Retinal pigment epithelial cell (primary cell): ENCODE results near the gene TGFBR3.

Source experiments
- DNase-seq: peaks from one replicate; pipeline ENCODE4 v3.0.0-alpha.2; 2010; ENCODE audit warnings: low read depth
- H3K4me3 ChIP-seq: 2 replicates; pipeline ENCODE4 v1.5.1; 2011; ENCODE audit warnings: mild to moderate bottlenecking, low read length, control low read depth, moderate library complexity
- TF ChIP-seq, protein P1 (sequence below): conservative IDR thresholded peaks from 2 replicates; pipeline ENCODE4 v1.5.1; 2011; ENCODE audit warnings: low read depth, low read length, control low read depth, inconsistent platforms

Gene TGFBR3

DNA sequence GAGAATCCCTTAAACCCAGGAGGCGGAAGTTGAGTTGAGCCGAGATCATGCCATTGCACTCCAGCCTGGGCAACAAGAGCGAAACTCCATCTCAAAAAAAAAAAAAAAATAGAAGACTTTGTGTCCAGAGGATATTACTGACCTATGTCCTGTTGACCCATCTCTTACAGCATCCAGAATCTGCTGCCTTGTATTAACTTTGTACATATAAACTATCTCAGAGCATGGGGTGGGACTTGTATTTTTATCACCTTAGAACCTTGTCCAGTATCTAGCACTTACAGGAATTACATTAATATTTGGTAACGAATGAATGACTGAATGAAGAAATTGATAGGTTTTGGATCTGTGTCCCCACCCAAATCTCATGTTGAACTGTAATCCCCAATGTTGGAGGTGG is 117.8 kb downstream of the TGFBR3 start:
- H3K4me3 ChIP-seq = no peak overlapping the region
- TF ChIP-seq, protein P1, sequence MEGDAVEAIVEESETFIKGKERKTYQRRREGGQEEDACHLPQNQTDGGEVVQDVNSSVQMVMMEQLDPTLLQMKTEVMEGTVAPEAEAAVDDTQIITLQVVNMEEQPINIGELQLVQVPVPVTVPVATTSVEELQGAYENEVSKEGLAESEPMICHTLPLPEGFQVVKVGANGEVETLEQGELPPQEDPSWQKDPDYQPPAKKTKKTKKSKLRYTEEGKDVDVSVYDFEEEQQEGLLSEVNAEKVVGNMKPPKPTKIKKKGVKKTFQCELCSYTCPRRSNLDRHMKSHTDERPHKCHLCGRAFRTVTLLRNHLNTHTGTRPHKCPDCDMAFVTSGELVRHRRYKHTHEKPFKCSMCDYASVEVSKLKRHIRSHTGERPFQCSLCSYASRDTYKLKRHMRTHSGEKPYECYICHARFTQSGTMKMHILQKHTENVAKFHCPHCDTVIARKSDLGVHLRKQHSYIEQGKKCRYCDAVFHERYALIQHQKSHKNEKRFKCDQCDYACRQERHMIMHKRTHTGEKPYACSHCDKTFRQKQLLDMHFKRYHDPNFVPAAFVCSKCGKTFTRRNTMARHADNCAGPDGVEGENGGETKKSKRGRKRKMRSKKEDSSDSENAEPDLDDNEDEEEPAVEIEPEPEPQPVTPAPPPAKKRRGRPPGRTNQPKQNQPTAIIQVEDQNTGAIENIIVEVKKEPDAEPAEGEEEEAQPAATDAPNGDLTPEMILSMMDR = no peak
- no peak for DNase-seq

DNA sequence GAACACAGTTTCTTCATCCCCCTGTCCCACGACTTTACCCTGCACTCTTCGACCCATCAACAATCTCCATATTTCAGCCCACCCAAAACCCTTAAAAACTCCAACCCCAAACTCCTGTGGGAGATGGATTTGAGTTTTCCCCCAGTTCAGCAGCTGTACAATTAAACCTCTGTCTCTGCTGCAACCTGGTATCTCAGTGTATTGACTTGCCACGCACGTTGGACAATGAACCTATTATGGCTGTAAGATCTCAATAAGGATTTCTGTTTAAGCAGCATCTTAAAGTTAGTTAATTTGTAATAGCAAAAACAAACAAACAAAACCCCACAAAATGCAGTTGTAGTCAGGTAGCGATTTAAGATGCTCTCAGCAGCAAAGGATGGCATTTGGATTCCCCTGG is 119.1 kb downstream of the TGFBR3 start:
- TF ChIP-seq, protein P1 = no peak
- no peak for DNase-seq
- H3K4me3 ChIP-seq = no peak overlapping the region

DNA sequence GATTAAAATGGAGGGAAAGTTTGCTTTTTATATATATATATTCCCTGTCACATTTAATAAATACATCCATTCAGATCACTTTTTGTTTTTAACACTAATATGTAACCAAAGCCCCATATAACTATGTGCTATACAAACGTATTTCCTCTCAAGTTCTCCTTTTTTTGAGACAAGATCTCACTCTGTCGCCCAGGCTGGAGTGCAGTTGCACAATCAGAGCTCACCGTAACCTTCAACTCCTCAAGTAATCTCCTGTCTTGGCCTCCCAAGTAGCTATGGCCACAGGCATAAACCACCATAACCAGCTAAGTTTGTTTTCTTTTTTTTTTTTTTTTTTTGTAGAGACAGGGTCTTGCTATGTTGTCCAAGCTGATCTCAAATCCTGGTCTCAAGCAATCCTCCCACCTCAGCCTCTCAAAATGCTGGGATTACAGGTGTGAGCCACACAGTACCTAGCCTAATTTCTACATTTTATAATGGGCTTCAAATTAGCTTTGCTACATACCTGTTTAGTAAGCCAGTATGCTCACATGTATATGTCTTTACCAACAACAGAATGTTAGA is 120.0 kb downstream of the TGFBR3 start:
- TF ChIP-seq, protein P1 = no peak
- no peak for DNase-seq
- H3K4me3 ChIP-seq = no peak overlapping the region

DNA sequence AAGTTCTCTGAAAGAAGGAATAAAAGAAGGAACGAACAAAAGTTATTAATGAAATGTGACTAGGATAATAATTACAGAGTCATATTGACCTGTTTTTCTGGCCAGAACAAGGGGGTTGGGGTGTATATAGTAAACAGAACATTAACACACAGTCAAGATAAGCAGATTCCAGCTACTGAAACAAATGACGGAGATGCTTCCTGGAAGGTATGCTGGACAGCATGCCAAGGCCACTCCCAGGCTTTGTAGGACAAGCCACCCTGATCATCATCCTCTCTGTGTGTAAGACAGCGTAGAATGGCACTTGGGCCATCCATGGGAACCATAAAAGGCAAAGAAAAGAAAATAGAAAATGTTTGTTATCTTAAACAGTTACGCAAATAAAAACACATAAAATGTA is 120.7 kb downstream of the TGFBR3 start:
- H3K4me3 ChIP-seq = no peak overlapping the region
- TF ChIP-seq, protein P1 = no peak
- no peak for DNase-seq

DNA sequence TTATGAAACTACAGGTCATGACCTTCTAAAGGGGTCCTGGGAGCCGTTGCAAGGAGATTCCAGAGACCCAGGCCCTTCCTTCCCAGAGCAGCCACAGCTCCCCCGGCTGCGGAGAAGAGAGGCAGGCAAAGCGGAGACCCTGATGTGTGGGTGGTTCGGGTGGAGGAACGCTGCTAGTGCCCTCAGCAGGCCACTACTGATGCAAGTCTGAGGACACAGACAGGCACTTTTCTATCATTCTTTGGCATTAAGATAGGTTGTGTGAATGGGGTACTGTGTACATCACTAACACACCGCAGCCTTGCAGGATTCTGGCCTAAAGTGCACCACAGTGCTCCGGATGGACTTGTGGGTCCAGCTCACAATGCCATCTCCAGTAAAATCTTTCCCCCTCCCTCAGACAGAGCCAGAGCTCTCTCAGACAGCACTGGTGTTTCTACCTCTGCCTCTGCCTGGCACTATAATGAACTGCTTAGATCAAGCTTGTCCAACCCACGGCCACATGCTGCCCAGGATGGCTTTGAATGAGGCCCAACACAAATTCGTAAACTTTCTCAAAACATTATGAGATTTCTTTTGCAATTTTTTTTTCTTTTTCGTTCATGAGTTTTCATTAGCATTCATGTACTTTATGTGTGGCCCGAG is 121.4 kb downstream of the TGFBR3 start:
- no peak for DNase-seq
- TF ChIP-seq, protein P1 = no peak
- no peak overlapping the region for H3K4me3 ChIP-seq

DNA sequence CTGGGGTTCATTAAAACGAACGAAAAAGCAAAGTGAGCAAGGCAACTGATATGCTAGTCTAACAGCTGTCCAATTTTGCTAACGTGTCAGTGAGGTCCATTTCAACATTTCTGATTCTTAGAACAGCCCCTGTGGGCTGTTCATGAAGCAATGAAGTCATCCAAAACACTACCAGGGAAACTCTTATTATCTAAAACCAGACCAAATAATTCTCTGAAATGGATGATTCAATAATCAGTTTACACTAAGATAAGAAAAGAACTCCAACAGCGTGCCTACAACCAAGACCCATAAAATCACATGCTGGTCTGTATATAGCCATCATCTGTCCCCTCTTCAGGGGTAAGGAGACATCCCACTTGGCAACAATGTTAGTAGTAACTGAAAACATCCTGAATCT is 122.7 kb downstream of the TGFBR3 start:
- H3K4me3 ChIP-seq = no peak overlapping the region
- TF ChIP-seq, protein P1 = no peak
- no peak for DNase-seq

DNA sequence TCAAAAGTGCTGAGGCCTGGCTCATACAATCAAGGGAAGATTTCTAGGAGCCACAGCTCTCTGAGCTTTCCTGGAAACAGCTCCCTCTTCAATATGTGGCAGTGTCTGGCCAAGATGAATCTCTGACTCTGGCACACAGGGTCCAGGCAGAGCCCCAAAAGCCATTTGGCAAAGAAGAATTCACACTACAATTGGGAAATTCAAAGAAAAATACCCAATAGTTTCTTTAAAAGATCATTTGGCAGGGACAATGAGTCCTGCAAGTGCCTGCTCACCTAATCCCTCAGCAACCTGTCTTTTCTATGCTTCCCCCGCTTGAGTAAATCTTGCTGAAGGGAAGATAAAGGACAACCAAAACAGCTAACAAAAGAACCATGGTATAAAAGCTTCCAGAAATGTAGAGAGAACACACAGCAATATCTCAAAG is 124.6 kb downstream of the TGFBR3 start:
- H3K4me3 ChIP-seq = no peak overlapping the region
- TF ChIP-seq, protein P1 = no peak
- DNase-seq = no peak
